H1 (cell line): ENCODE results near the gene PRSS38. TPM values are rescaled to one million over a fixed set of nuclear protein-coding genes. Genes with fewer than 3 reads are reported as not detected.

Experiments used
- CTCF ChIA-PET: fragments of 300-600 bp; sonication (Branson Sonifier 250); formaldehyde crosslinking; loops from one replicate; lab custom pipeline; 2021; ENCODE audit not compliant: partially characterized antibody; lab: Charles Lee
- POLR2A ChIA-PET: fragments of 300-600 bp; sonication (Branson Sonifier 250); formaldehyde crosslinking; loops from one replicate; lab custom pipeline; 2021; ENCODE audit warnings: inconsistent platforms; ENCODE audit not compliant: partially characterized antibody; lab: Charles Lee
- DNase-seq, 2 experiments: peaks; one replicate each; pipeline versions ENCODE4 v3.0.0 to v3.0.0-alpha.2; 2010 to 2022; ENCODE audit warnings: low spot score in 2 of 2, low read depth in 1 of 2, mixed read lengths in 1 of 2
- FAIRE-seq: peaks from 2 replicates; lab custom pipeline; 2011; peaks lifted over from hg19 to GRCh38; lab: Jason Lieb, UNC
- H2AFZ ChIP-seq: 2 replicates; pipeline ENCODE4 v1.8.1; 2012; ENCODE audit warnings: low read length, inconsistent platforms
- H2AK5ac ChIP-seq: 2 replicates; pipeline ENCODE4 v1.6.1; 2013; ENCODE audit warnings: low read depth, low read length
- H2BK120ac ChIP-seq: replicated peaks from 2 replicates; pipeline ENCODE3; 2013; ENCODE audit warnings: low read depth, low read length, inconsistent platforms
- H2BK12ac ChIP-seq: 2 replicates; pipeline ENCODE4 v1.6.1; 2013; ENCODE audit warnings: low read depth, low read length
- H2BK15ac ChIP-seq: 2 replicates; pipeline ENCODE4 v1.6.1; 2013; ENCODE audit warnings: low read length
- H2BK20ac ChIP-seq: 2 replicates; pipeline ENCODE4 v1.6.1; 2013; ENCODE audit warnings: low read length
- H2BK5ac ChIP-seq: 2 replicates; pipeline ENCODE4 v1.6.1; 2013; ENCODE audit warnings: low read depth, low read length
- H3K14ac ChIP-seq: 2 replicates; pipeline ENCODE4 v1.6.1; 2013; ENCODE audit warnings: inconsistent platforms; ENCODE audit not compliant: insufficient read length
- H3K18ac ChIP-seq: 2 replicates; pipeline ENCODE4 v1.6.1; 2013; ENCODE audit warnings: low read length; ENCODE audit errors: extremely low read depth
- H3K23ac ChIP-seq: 2 replicates; pipeline ENCODE4 v1.6.1; 2013; ENCODE audit warnings: inconsistent platforms; ENCODE audit not compliant: insufficient read length
- H3K23me2 ChIP-seq: 2 replicates; pipeline ENCODE4 v1.6.1; 2013; ENCODE audit warnings: low read depth, low read length
- H3K27ac ChIP-seq: 2 replicates; pipeline ENCODE4 v1.6.1; 2011; ENCODE audit warnings: low read depth, low read length, inconsistent platforms
- H3K27me3 ChIP-seq, 4 experiments: replicated peaks in 1 of 4; 1 replicate in 1 of 4; 2 replicates in 3 of 4; pipeline versions ENCODE4 v1.6.1 to v1.8.1; 2011 to 2013; ENCODE audit warnings: low read length in 3 of 4, mild to moderate bottlenecking in 3 of 4, inconsistent platforms in 2 of 4, mixed read lengths in 2 of 4, moderate library complexity in 1 of 4; ENCODE audit not compliant: control insufficient read depth in 3 of 4, insufficient read depth in 3 of 4; ENCODE audit errors: extremely low read depth in 1 of 4
- H3K36me3 ChIP-seq, 4 experiments: 2 replicates each; pipeline versions ENCODE4 v1.6.1 to v1.8.1; 2011 to 2013; ENCODE audit warnings: mild to moderate bottlenecking in 4 of 4, low read length in 3 of 4, moderate library complexity in 2 of 4, control low read depth in 1 of 4, inconsistent platforms in 1 of 4; ENCODE audit not compliant: insufficient read depth in 4 of 4, control insufficient read depth in 2 of 4
- H3K4ac ChIP-seq: replicated peaks from 2 replicates; pipeline ENCODE3; 2013; ENCODE audit warnings: low read length, low read depth, mixed read lengths, inconsistent platforms; ENCODE audit not compliant: insufficient read length
- H3K4me1 ChIP-seq, 4 experiments: replicated peaks in 1 of 4; 1 replicate in 1 of 4; 2 replicates in 3 of 4; pipeline versions ENCODE4 v1.6.1 to v1.8.1; 2011 to 2013; ENCODE audit warnings: low read length in 3 of 4, inconsistent platforms in 2 of 4, mixed read lengths in 1 of 4; ENCODE audit not compliant: insufficient read depth in 4 of 4, control insufficient read depth in 3 of 4
- H3K4me2 ChIP-seq, 2 experiments: 2 replicates each; pipeline versions ENCODE4 v1.6.1 to v1.8.1; 2011 to 2013; ENCODE audit warnings: low read depth in 2 of 2, low read length in 2 of 2, control low read depth in 1 of 2, inconsistent platforms in 1 of 2, mild to moderate bottlenecking in 1 of 2; ENCODE audit not compliant: insufficient read depth in 1 of 2
- H3K4me3 ChIP-seq, 4 experiments: fragments of 200-600, 300-600 bp in 1 of 4; sonication (generic), shearing (Covaris generic), sonication (Bioruptor Twin) in 1 of 4; 2 replicates each; pipeline versions ENCODE4 v1.5.1 to v1.8.1; 2011 to 2016; ENCODE audit warnings: low read length in 4 of 4, low read depth in 3 of 4, control low read depth in 2 of 4, inconsistent platforms in 2 of 4, mild to moderate bottlenecking in 2 of 4, mixed read lengths in 1 of 4, moderate library complexity in 1 of 4; ENCODE audit not compliant: insufficient read depth in 2 of 4; ENCODE audit errors: extremely low read depth in 1 of 4
- H3K56ac ChIP-seq: replicated peaks from 2 replicates; pipeline ENCODE3; 2013; ENCODE audit warnings: low read depth, mild to moderate bottlenecking, mixed read lengths, low read length, inconsistent platforms; ENCODE audit not compliant: insufficient read length
- H3K79me1 ChIP-seq: 2 replicates; pipeline ENCODE4 v1.6.1; 2013; ENCODE audit warnings: low read depth, low read length, control low read depth
- H3K79me2 ChIP-seq, 2 experiments: 2 replicates each; pipeline versions ENCODE4 v1.6.1 to v1.8.1; 2012 to 2013; ENCODE audit warnings: low read length in 2 of 2, mild to moderate bottlenecking in 2 of 2, inconsistent platforms in 1 of 2; ENCODE audit not compliant: insufficient read depth in 2 of 2, control insufficient read depth in 1 of 2
- H3K9ac ChIP-seq, 4 experiments: replicated peaks in 1 of 4; 1 replicate in 1 of 4; 2 replicates in 3 of 4; pipeline versions ENCODE4 v1.6.1 to v1.8.1; 2011 to 2013; ENCODE audit warnings: low read depth in 3 of 4, low read length in 3 of 4, control low read depth in 2 of 4, mild to moderate bottlenecking in 2 of 4, moderate library complexity in 2 of 4, inconsistent platforms in 1 of 4; ENCODE audit errors: extremely low read depth in 1 of 4
- H3K9me3 ChIP-seq, 2 experiments: 2 replicates each; pipeline versions ENCODE4 v1.6.1 to v1.8.1; 2012 to 2013; ENCODE audit warnings: mild to moderate bottlenecking in 2 of 2, moderate library complexity in 2 of 2, control low read depth in 1 of 2, inconsistent platforms in 1 of 2, low read depth in 1 of 2, low read length in 1 of 2, mixed read lengths in 1 of 2; ENCODE audit not compliant: insufficient read depth in 2 of 2
- H4K20me1 ChIP-seq, 2 experiments: replicated peaks in 1 of 2; 2 replicates each; pipeline versions ENCODE3 to v1.8.1; 2011 to 2013; ENCODE audit warnings: inconsistent platforms in 2 of 2, low read length in 2 of 2, mild to moderate bottlenecking in 1 of 2; ENCODE audit not compliant: insufficient read depth in 2 of 2, control insufficient read depth in 1 of 2
- H4K5ac ChIP-seq: 2 replicates; pipeline ENCODE4 v1.6.1; 2013; ENCODE audit warnings: low read length, low read depth, mixed read lengths, inconsistent platforms; ENCODE audit not compliant: insufficient read length
- H4K8ac ChIP-seq: 2 replicates; pipeline ENCODE4 v1.8.0; 2013; ENCODE audit warnings: mild to moderate bottlenecking, moderate library complexity, low read length, inconsistent platforms; ENCODE audit not compliant: insufficient read depth; ENCODE audit errors: extremely low read depth
- H4K91ac ChIP-seq: replicated peaks from 2 replicates; pipeline ENCODE3; 2013; ENCODE audit warnings: low read length, mixed read lengths, inconsistent platforms; ENCODE audit not compliant: insufficient read length
- whole genome bisulfite sequencing, 2 experiments: shearing (Covaris generic) in 1 of 2; methylation state at CpG; one replicate each; pipeline versions ENCODE4 v1.1.6 to v1.1.7; 2013 to 2015; ENCODE audit warnings: low lambda C conversion rate in 2 of 2, mixed read lengths in 2 of 2, inconsistent platforms in 1 of 2, low coverage in 1 of 2, missing lambda C conversion rate in 1 of 2; ENCODE audit not compliant: insufficient replicate concordance in 2 of 2, insufficient coverage in 1 of 2, insufficient read length in 1 of 2; ENCODE audit errors: extremely low coverage in 1 of 2, missing lambda C conversion rate in 1 of 2; 5-methylcytosine and 5-hydroxymethylcytosine counted together
- polyA plus RNA-seq, 7 experiments: library from polyadenylated mRNA; depleted of rRNA in 3 of 7; stranded (reverse) in 5 of 7; unstranded in 2 of 7; fragments of >200 nt in 5 of 7; fragments of 200-250 nt in 2 of 7; gene quantifications; 1 replicate in 5 of 7; 2 replicates in 1 of 7; 4 replicates in 1 of 7; pipeline versions ENCODE4 v1.2.1 to v1.2.3, GENCODE V29; 2011 to 2013; ENCODE audit warnings: missing spikeins in 2 of 7, mixed read lengths in 2 of 7
- total RNA-seq: library from RNA; stranded (reverse); fragmentation: NEBNext Ultra II Directional; extraction: Animal tissue kit (Norgen Biotek cat#: 25700); gene quantifications from 2 replicates; pipeline ENCODE4 v1.2.1, GENCODE V29; 2021

PRSS38 gene
- total and polyA plus RNA-seq, 2 of the 8 experiments (the other 6 are each of a cell fraction or from before 2014, with no cell fraction given) = not detected

GRCh38 chr1:227846265-227846858, 30.9 kb downstream of the PRSS38 start:
- no peaks in the 10 kb centered on the region for H3K4me1 ChIP-seq
- no peak overlapping the region for H3K56ac ChIP-seq
- H4K91ac ChIP-seq = no peak overlapping the region
- ChIA-PET CTCF (no interaction called here), POLR2A (no interaction called here)
- no peak overlapping the region for H2BK120ac ChIP-seq
- no peak overlapping the region for H2BK20ac ChIP-seq
- H3K9me3 ChIP-seq = 0 out of 4 replicates have a peak, but pooled peaks cover 0 to 5% of the 10 kb centered on the region in 2 experiments
- no peak overlapping the region for H3K9ac ChIP-seq
- H3K4me3 ChIP-seq = no peak overlapping the region
- H3K79me1 ChIP-seq = no peaks in the 10 kb centered on the region
- H3K23ac ChIP-seq = no peak overlapping the region
- H2AFZ ChIP-seq = no peak overlapping the region
- no peak overlapping the region for H2BK5ac ChIP-seq
- no peaks in the 10 kb centered on the region for H3K27me3 ChIP-seq
- H2BK12ac ChIP-seq = no peak overlapping the region
- no peak overlapping the region for H2AK5ac ChIP-seq
- no peak for FAIRE-seq
- no peak for DNase-seq
- H3K36me3 ChIP-seq = no peaks in the 10 kb centered on the region
- H3K18ac ChIP-seq = no peak overlapping the region
- no peak overlapping the region for H3K14ac ChIP-seq
- H3K79me2 ChIP-seq = no peaks in the 10 kb centered on the region
- WGBS, 2 experiments = 85% methylated on average over 10 of the region's 10 CpGs; no CpG with 5 or more reads in 1 of the 2 experiments
- no peaks in the 10 kb centered on the region for H3K23me2 ChIP-seq
- H4K20me1 ChIP-seq = no peaks in the 10 kb centered on the region
- no peak overlapping the region for H4K5ac ChIP-seq
- H3K4me2 ChIP-seq = no peak overlapping the region
- H3K27ac ChIP-seq = no peak overlapping the region
- H3K4ac ChIP-seq = no peak overlapping the region
- H2BK15ac ChIP-seq = no peak overlapping the region
- peak overlapping the region; percentile 62; the same call in 1 of the 2 replicates for H4K8ac ChIP-seq
